Measurements from ENCODE around the gene SNAI1.
A peak's percentile ranks its signal among the peaks of the same experiment; 100 is the strongest.

Gene SNAI1

GRCh38 chr20:50013976-50014375, 31.2 kb downstream of the SNAI1 start:
- no peak overlapping the region for H2BK15ac ChIP-seq (replicated peaks; ENCODE audit: low read depth)
- no peak overlapping the region for H3K4me2 ChIP-seq (ENCODE audit: low read length)
- no peaks in the 10 kb centered on the region for H3K36me3 ChIP-seq (ENCODE audit: control insufficient read depth, insufficient read depth, low read length)
- H3K4me1 ChIP-seq (ENCODE audit: control insufficient read depth, low read depth, low read length): peaks cover 19% of the 10 kb centered on the region
- DNase-seq: no peak
- peak overlapping the region; percentile 99 for H2BK5ac ChIP-seq (ENCODE audit: low read length)
- H3K23ac ChIP-seq (ENCODE audit: low read length): no peak overlapping the region
- H2AK5ac ChIP-seq (ENCODE audit: low read length): peak overlapping the region; percentile 100
- no peaks in the 10 kb centered on the region for H3K79me1 ChIP-seq (ENCODE audit: low read length)
- peak overlapping the region; percentile 5 for H3K9ac ChIP-seq (ENCODE audit: low read length)
- H3K4me3 ChIP-seq (ENCODE audit: low read length): no peak overlapping the region
- peak overlapping the region; percentile 80 for H3K56ac ChIP-seq (ENCODE audit: low read length)
- no peaks in the 10 kb centered on the region for H3K27me3 ChIP-seq (ENCODE audit: insufficient read depth, low read length, poor library complexity)
- H4K8ac ChIP-seq (ENCODE audit: low read depth, low read length): no peak overlapping the region
- H3K18ac ChIP-seq (ENCODE audit: low read length): peak overlapping the region; percentile 11
- H3K27ac ChIP-seq (ENCODE audit: low read depth, low read length): no peak overlapping the region
- WGBS (ENCODE audit: extremely low coverage, insufficient coverage, low lambda C conversion rate): no CpG with 5 or more reads among the region's 7 CpGs
- no peaks in the 10 kb centered on the region for H3K79me2 ChIP-seq (ENCODE audit: control insufficient read depth, insufficient read depth, low read length)
- H3K4ac ChIP-seq (ENCODE audit: low read depth, low read length): peak overlapping the region; percentile 57
- peak overlapping the region; percentile 21 for H2BK120ac ChIP-seq (ENCODE audit: low read depth, low read length)
- peak overlapping the region; percentile 64 for H4K5ac ChIP-seq (ENCODE audit: low read length)

GRCh38 chr20:50014570-50015562, 32.1 kb downstream of the SNAI1 start:
- Histone ChIP-seq H2BK5ac (ENCODE audit: low read length) (peak overlapping the region; percentile 99), H2BK120ac (ENCODE audit: low read depth, low read length) (peak overlapping the region; percentile 20), H3K36me3 (ENCODE audit: control insufficient read depth, insufficient read depth, low read length) (no peaks in the 10 kb centered on the region), H4K5ac (ENCODE audit: low read length) (no peak overlapping the region), H3K79me1 (ENCODE audit: low read length) (no peaks in the 10 kb centered on the region), H3K9ac (ENCODE audit: low read length) (peak overlapping the region; percentile 5), H2BK15ac (replicated peaks; ENCODE audit: low read depth) (no peak overlapping the region), H3K27me3 (ENCODE audit: insufficient read depth, low read length, poor library complexity) (no peaks in the 10 kb centered on the region), H3K79me2 (ENCODE audit: control insufficient read depth, insufficient read depth, low read length) (no peaks in the 10 kb centered on the region), H3K4me3 (ENCODE audit: low read length) (no peak overlapping the region), H3K4me1 (ENCODE audit: control insufficient read depth, low read depth, low read length) (peaks cover 17% of the 10 kb centered on the region), H4K8ac (ENCODE audit: low read depth, low read length) (no peak overlapping the region), H3K23ac (ENCODE audit: low read length) (peak overlapping the region; percentile 53), H3K27ac (ENCODE audit: low read depth, low read length) (no peak overlapping the region), H3K56ac (ENCODE audit: low read length) (peak overlapping the region; percentile 80), H2AK5ac (ENCODE audit: low read length) (peak overlapping the region; percentile 100), H3K4me2 (ENCODE audit: low read length) (no peak overlapping the region), H3K4ac (ENCODE audit: low read depth, low read length) (peak overlapping the region; percentile 8), H3K18ac (ENCODE audit: low read length) (peak overlapping the region; percentile 43)
- WGBS (ENCODE audit: extremely low coverage, insufficient coverage, low lambda C conversion rate): no CpG with 5 or more reads among the region's 38 CpGs
- peak; percentile 82 for DNase-seq

GRCh38 chr20:50015636-50015992, 32.8 kb downstream of the SNAI1 start:
- Histone ChIP-seq H3K4ac (ENCODE audit: low read depth, low read length) (peak overlapping the region; percentile 8), H3K4me2 (ENCODE audit: low read length) (no peak overlapping the region), H3K4me1 (ENCODE audit: control insufficient read depth, low read depth, low read length) (peaks cover 15% of the 10 kb centered on the region), H3K4me3 (ENCODE audit: low read length) (no peak overlapping the region), H2BK15ac (replicated peaks; ENCODE audit: low read depth) (no peak overlapping the region), H2BK5ac (ENCODE audit: low read length) (peak overlapping the region; percentile 99), H3K36me3 (ENCODE audit: control insufficient read depth, insufficient read depth, low read length) (no peaks in the 10 kb centered on the region), H3K79me2 (ENCODE audit: control insufficient read depth, insufficient read depth, low read length) (no peaks in the 10 kb centered on the region), H3K23ac (ENCODE audit: low read length) (no peak overlapping the region), H3K56ac (ENCODE audit: low read length) (peak overlapping the region; percentile 77), H3K27ac (ENCODE audit: low read depth, low read length) (peak overlapping the region; percentile 39), H2AK5ac (ENCODE audit: low read length) (peak overlapping the region; percentile 54), H2BK120ac (ENCODE audit: low read depth, low read length) (peak overlapping the region; percentile 20), H3K18ac (ENCODE audit: low read length) (peak overlapping the region; percentile 43), H3K79me1 (ENCODE audit: low read length) (no peaks in the 10 kb centered on the region), H3K9ac (ENCODE audit: low read length) (peak overlapping the region; percentile 54), H4K8ac (ENCODE audit: low read depth, low read length) (no peak overlapping the region), H3K27me3 (ENCODE audit: insufficient read depth, low read length, poor library complexity) (no peaks in the 10 kb centered on the region), H4K5ac (ENCODE audit: low read length) (peak overlapping the region; percentile 49)
- no CpG with 5 or more reads among the region's 8 CpGs for WGBS (ENCODE audit: extremely low coverage, insufficient coverage, low lambda C conversion rate)
- peak; percentile 74 for DNase-seq

- Histone ChIP-seq H3K18ac (ENCODE audit: low read length) (peak overlapping the region; percentile 43), H2AK5ac (ENCODE audit: low read length) (no peak overlapping the region), H3K36me3 (ENCODE audit: control insufficient read depth, insufficient read depth, low read length) (no peaks in the 10 kb centered on the region), H2BK15ac (replicated peaks; ENCODE audit: low read depth) (no peak overlapping the region), H2BK5ac (ENCODE audit: low read length) (peak overlapping the region; percentile 99), H3K56ac (ENCODE audit: low read length) (peak overlapping the region; percentile 77), H3K4me1 (ENCODE audit: control insufficient read depth, low read depth, low read length) (peaks cover 15% of the 10 kb centered on the region), H3K4me3 (ENCODE audit: low read length) (no peak overlapping the region), H3K9ac (ENCODE audit: low read length) (peak overlapping the region; percentile 57), H4K8ac (ENCODE audit: low read depth, low read length) (no peak overlapping the region), H3K23ac (ENCODE audit: low read length) (peak overlapping the region; percentile 35), H3K27ac (ENCODE audit: low read depth, low read length) (peak overlapping the region; percentile 67), H4K5ac (ENCODE audit: low read length) (peak overlapping the region; percentile 7), H2BK120ac (ENCODE audit: low read depth, low read length) (peak overlapping the region; percentile 20), H3K79me1 (ENCODE audit: low read length) (no peaks in the 10 kb centered on the region), H3K4me2 (ENCODE audit: low read length) (no peak overlapping the region), H3K4ac (ENCODE audit: low read depth, low read length) (peak overlapping the region; percentile 46), H3K79me2 (ENCODE audit: control insufficient read depth, insufficient read depth, low read length) (no peaks in the 10 kb centered on the region), H3K27me3 (ENCODE audit: insufficient read depth, low read length, poor library complexity) (no peaks in the 10 kb centered on the region)
- no CpG with 5 or more reads among the region's 18 CpGs for WGBS (ENCODE audit: extremely low coverage, insufficient coverage, low lambda C conversion rate)
- peak; percentile 82 for DNase-seq
Measured at GRCh38 chr20:50015993-50016770, 33.4 kb downstream of the SNAI1 start.

- Histone ChIP-seq H3K4me2 (ENCODE audit: low read length) (no peak overlapping the region), H2AK5ac (ENCODE audit: low read length) (peak overlapping the region; percentile 84)
Measured at GRCh38 chr20:50017160-50017559, 34.4 kb downstream of the SNAI1 start.

More at GRCh38 chr20:50017160-50017559, 34.4 kb downstream of the SNAI1 start:
- H3K23ac ChIP-seq (ENCODE audit: low read length): no peak overlapping the region
- H3K56ac ChIP-seq (ENCODE audit: low read length): peak overlapping the region; percentile 5
- no peaks in the 10 kb centered on the region for H3K79me2 ChIP-seq (ENCODE audit: control insufficient read depth, insufficient read depth, low read length)
- H3K79me1 ChIP-seq (ENCODE audit: low read length): no peaks in the 10 kb centered on the region
- no peaks in the 10 kb centered on the region for H3K36me3 ChIP-seq (ENCODE audit: control insufficient read depth, insufficient read depth, low read length)
- H3K4me3 ChIP-seq (ENCODE audit: low read length): no peak overlapping the region
- H2BK15ac ChIP-seq (replicated peaks; ENCODE audit: low read depth): no peak overlapping the region
- no peaks in the 10 kb centered on the region for H3K27me3 ChIP-seq (ENCODE audit: insufficient read depth, low read length, poor library complexity)
- WGBS (ENCODE audit: extremely low coverage, insufficient coverage, low lambda C conversion rate): no CpG with 5 or more reads among the region's 5 CpGs
- no peak overlapping the region for H3K27ac ChIP-seq (ENCODE audit: low read depth, low read length)
- H2BK120ac ChIP-seq (ENCODE audit: low read depth, low read length): no peak overlapping the region
- H3K9ac ChIP-seq (ENCODE audit: low read length): no peak overlapping the region
- no peak overlapping the region for H2BK5ac ChIP-seq (ENCODE audit: low read length)
- no peak overlapping the region for H3K18ac ChIP-seq (ENCODE audit: low read length)
- no peak overlapping the region for H3K4ac ChIP-seq (ENCODE audit: low read depth, low read length)
- DNase-seq: no peak
- H3K4me1 ChIP-seq (ENCODE audit: control insufficient read depth, low read depth, low read length): peaks cover 13% of the 10 kb centered on the region
- no peak overlapping the region for H4K5ac ChIP-seq (ENCODE audit: low read length)
- H4K8ac ChIP-seq (ENCODE audit: low read depth, low read length): no peak overlapping the region
